ENCODE measurements around the gene BNC2.

- no peak for TF ChIP-seq CTCF (IDR thresholded peaks at IDR 0.05)
- no peak for TF ChIP-seq EP300 (IDR thresholded peaks at IDR 0.05)
- TF ChIP-seq POLR2AphosphoS5 (IDR thresholded peaks at IDR 0.05) = no peak
- no peak for TF ChIP-seq POLR2A (IDR thresholded peaks at IDR 0.05)
These were observed 151.5 kb downstream of the BNC2 start for GRCh38 chr9:16718952-16719351.
